ENCODE results near the gene CFAP299.

Gene CFAP299

DNA sequence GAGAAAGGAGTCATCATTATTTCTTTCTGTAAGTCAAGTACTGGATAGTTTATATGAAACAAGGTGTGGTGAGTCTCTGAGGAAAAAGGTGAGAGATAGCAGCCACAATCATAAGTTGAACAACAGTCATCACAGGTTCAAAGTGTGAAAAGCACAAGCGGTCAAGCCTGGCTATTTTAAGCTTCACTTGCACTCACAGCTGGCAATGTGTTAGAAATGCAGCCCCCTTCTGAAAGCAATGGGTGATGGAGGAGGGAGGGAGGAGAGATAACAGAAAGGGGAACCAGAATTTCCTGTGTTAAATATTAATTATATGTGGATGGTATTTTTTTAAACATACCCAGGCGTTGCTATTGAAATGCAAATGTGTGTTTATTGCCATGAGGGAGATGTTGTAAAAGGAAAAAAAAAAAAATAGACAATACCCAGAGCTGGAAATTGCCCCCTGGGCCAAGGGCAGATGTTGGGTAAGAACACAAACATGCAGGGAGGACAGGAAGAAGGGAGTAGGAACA is 668.1 kb downstream of the CFAP299 start:
- no peak for TF ChIP-seq TEAD4 (IDR thresholded peaks at IDR 0.05)
- no peak for TF ChIP-seq YY1 (IDR thresholded peaks at IDR 0.05; ENCODE audit: low read depth)
- TF ChIP-seq CEBPB (IDR thresholded peaks at IDR 0.05): no peak
- TF ChIP-seq, protein P1, sequence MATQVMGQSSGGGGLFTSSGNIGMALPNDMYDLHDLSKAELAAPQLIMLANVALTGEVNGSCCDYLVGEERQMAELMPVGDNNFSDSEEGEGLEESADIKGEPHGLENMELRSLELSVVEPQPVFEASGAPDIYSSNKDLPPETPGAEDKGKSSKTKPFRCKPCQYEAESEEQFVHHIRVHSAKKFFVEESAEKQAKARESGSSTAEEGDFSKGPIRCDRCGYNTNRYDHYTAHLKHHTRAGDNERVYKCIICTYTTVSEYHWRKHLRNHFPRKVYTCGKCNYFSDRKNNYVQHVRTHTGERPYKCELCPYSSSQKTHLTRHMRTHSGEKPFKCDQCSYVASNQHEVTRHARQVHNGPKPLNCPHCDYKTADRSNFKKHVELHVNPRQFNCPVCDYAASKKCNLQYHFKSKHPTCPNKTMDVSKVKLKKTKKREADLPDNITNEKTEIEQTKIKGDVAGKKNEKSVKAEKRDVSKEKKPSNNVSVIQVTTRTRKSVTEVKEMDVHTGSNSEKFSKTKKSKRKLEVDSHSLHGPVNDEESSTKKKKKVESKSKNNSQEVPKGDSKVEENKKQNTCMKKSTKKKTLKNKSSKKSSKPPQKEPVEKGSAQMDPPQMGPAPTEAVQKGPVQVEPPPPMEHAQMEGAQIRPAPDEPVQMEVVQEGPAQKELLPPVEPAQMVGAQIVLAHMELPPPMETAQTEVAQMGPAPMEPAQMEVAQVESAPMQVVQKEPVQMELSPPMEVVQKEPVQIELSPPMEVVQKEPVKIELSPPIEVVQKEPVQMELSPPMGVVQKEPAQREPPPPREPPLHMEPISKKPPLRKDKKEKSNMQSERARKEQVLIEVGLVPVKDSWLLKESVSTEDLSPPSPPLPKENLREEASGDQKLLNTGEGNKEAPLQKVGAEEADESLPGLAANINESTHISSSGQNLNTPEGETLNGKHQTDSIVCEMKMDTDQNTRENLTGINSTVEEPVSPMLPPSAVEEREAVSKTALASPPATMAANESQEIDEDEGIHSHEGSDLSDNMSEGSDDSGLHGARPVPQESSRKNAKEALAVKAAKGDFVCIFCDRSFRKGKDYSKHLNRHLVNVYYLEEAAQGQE (IDR thresholded peaks at IDR 0.05; ENCODE audit: low read depth): no peak
- TF ChIP-seq, protein P2, sequence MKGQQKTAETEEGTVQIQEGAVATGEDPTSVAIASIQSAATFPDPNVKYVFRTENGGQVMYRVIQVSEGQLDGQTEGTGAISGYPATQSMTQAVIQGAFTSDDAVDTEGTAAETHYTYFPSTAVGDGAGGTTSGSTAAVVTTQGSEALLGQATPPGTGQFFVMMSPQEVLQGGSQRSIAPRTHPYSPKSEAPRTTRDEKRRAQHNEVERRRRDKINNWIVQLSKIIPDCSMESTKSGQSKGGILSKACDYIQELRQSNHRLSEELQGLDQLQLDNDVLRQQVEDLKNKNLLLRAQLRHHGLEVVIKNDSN (IDR thresholded peaks at IDR 0.05): no peak
- TF ChIP-seq ZBTB7A (IDR thresholded peaks at IDR 0.05; ENCODE audit: low read depth): no peak
- no peak for TF ChIP-seq TAF1 (IDR thresholded peaks at IDR 0.05; ENCODE audit: low read depth)
- TF ChIP-seq RAD21 (IDR thresholded peaks at IDR 0.05; ENCODE audit: low read depth): no peak
- TF ChIP-seq CREB1 (IDR thresholded peaks at IDR 0.05; ENCODE audit: low read depth): no peak
- no peak for TF ChIP-seq TCF12 (IDR thresholded peaks at IDR 0.05; ENCODE audit: low read depth)
- no peak for TF ChIP-seq EP300 (IDR thresholded peaks at IDR 0.05; ENCODE audit: borderline replicate concordance)
- no peak for TF ChIP-seq NFIC (IDR thresholded peaks at IDR 0.05)
- TF ChIP-seq FOXM1 (IDR thresholded peaks at IDR 0.05; ENCODE audit: borderline replicate concordance, low read depth): no peak
- TF ChIP-seq, protein P3, sequence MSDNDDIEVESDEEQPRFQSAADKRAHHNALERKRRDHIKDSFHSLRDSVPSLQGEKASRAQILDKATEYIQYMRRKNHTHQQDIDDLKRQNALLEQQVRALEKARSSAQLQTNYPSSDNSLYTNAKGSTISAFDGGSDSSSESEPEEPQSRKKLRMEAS (IDR thresholded peaks at IDR 0.05): no peak

DNA sequence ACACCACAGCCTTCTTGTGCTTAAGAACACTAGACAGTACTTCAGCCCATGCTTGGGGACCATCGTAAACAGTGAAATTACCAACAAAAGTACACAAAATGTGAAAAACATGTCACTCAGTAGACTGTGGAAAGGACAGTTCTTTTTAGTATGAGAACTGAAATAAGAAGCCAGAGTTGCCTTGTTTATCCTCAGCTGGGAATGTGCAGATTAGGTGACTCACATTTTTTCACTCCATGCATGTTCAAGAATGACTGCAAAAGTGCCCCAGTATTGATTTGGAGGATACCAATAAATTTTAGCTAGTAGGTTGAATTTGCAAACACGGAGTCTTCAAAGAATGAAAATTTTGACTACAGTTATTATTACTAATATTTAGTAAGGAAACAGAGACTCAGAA is 671.9 kb downstream of the CFAP299 start:
- TF ChIP-seq RAD21 (IDR thresholded peaks at IDR 0.05; ENCODE audit: low read depth) (no peak), NFIC (IDR thresholded peaks at IDR 0.05) (no peak), CREB1 (IDR thresholded peaks at IDR 0.05; ENCODE audit: low read depth) (no peak), EP300 (IDR thresholded peaks at IDR 0.05; ENCODE audit: borderline replicate concordance) (no peak), ZBTB7A (IDR thresholded peaks at IDR 0.05; ENCODE audit: low read depth) (no peak), TCF12 (IDR thresholded peaks at IDR 0.05; ENCODE audit: low read depth) (no peak)
- TF ChIP-seq, protein P1 (IDR thresholded peaks at IDR 0.05; ENCODE audit: low read depth): no peak

Data from Ishikawa (cell line).